Mesenteric fat pad (tissue), 1 donor: ENCODE results near the gene EIF4E3. TPM values are rescaled to one million over a fixed set of nuclear protein-coding genes. Genes with fewer than 3 reads are reported as not detected.

ENCODE experiments used
- DNase-seq: peaks from one replicate; pipeline ENCODE4 v3.0.0-alpha.2; 2020; ENCODE audit warnings: low spot score
- total RNA-seq: library from RNA; stranded (reverse); fragmentation: NEBNext Ultra II Directional; extraction: Animal tissue kit (Norgen Biotek cat#: 25700); gene quantifications from one replicate; pipeline ENCODE4 v1.2.1, GENCODE V29; 2021
- donor health status: DM: yes; HTN: yes; CAD: no.

The EIF4E3 gene
- total RNA-seq, 1 donor from 2014 or later = 34.9 TPM

- no peak for DNase-seq
Observed at GRCh38 chr3:71650372-71650771, 74.8 kb downstream of the EIF4E3 start.

- no peak for DNase-seq
Observed at GRCh38 chr3:71649757-71650156, 75.4 kb downstream of the EIF4E3 start.

- DNase-seq = no peak
Observed at GRCh38 chr3:71647751-71648150, 77.5 kb downstream of the EIF4E3 start.

- DNase-seq = no peak
Observed at GRCh38 chr3:71646971-71647370, 78.2 kb downstream of the EIF4E3 start.

- DNase-seq = no peak
Observed at GRCh38 chr3:71645140-71645539, 80.1 kb downstream of the EIF4E3 start.

- no peak for DNase-seq
Observed at GRCh38 chr3:71641674-71642073, 83.5 kb downstream of the EIF4E3 start.

GRCh38 chr3:71640331-71640983 is 84.7 kb downstream of the EIF4E3 start:
- DNase-seq = no peak

- DNase-seq = no peak
Observed at GRCh38 chr3:71636482-71636881, 88.7 kb downstream of the EIF4E3 start.

GRCh38 chr3:71636001-71636400 is 89.2 kb downstream of the EIF4E3 start:
- no peak for DNase-seq

GRCh38 chr3:71634671-71635070 is 90.5 kb downstream of the EIF4E3 start:
- no peak for DNase-seq

- no peak for DNase-seq
Observed at GRCh38 chr3:71629711-71630110, 95.5 kb downstream of the EIF4E3 start.

- DNase-seq = no peak
Observed at GRCh38 chr3:71629289-71629688, 95.9 kb downstream of the EIF4E3 start.

GRCh38 chr3:71628522-71628921 is 96.7 kb downstream of the EIF4E3 start:
- no peak for DNase-seq

- no peak for DNase-seq
Observed at GRCh38 chr3:71625676-71626075, 99.5 kb downstream of the EIF4E3 start.

Other genes with a start within 250 kb of the EIF4E3 start
- gene FOXP1, start 141.7 kb downstream of the EIF4E3 start, total RNA-seq = 74.2 TPM
- 1.5 TPM for gene GPR27, start 28.5 kb upstream of the EIF4E3 start, total RNA-seq
- gene PROK2, start 59.7 kb upstream of the EIF4E3 start, total RNA-seq = 9.8 TPM